Mucosa of stomach (tissue), 1 donor: Measurements from ENCODE around the gene TRERF1.

Source experiments
- H3K27me3 ChIP-seq: one replicate; pipeline ENCODE4 v1.7.0; 2013; ENCODE audit warnings: mild to moderate bottlenecking, low read length; ENCODE audit not compliant: control insufficient read depth, insufficient read depth
- H3K36me3 ChIP-seq: one replicate; pipeline ENCODE4 v1.7.0; 2013; ENCODE audit warnings: low read length; ENCODE audit not compliant: control insufficient read depth, insufficient read depth
- H3K4me1 ChIP-seq: one replicate; pipeline ENCODE4 v1.7.0; 2013; ENCODE audit warnings: mild to moderate bottlenecking, low read length; ENCODE audit not compliant: control insufficient read depth, insufficient read depth
- H3K4me3 ChIP-seq: one replicate; pipeline ENCODE4 v1.7.0; 2013; ENCODE audit warnings: low read length
- H3K9ac ChIP-seq: one replicate; pipeline ENCODE4 v1.7.0; 2013; ENCODE audit warnings: mild to moderate bottlenecking, low read length, moderate library complexity
- H3K9me3 ChIP-seq: one replicate; pipeline ENCODE4 v1.7.0; 2013; ENCODE audit warnings: mild to moderate bottlenecking, low read length, moderate library complexity; ENCODE audit not compliant: control insufficient read depth
- donor health status: Pancreatic carcinoma.

The TRERF1 gene

GRCh38 chr6:42366011-42366705 is 85.6 kb downstream of the TRERF1 start:
- peaks cover 23% of the 10 kb centered on the region for H3K4me1 ChIP-seq
- no peaks in the 10 kb centered on the region for H3K36me3 ChIP-seq
- no peak overlapping the region for H3K4me3 ChIP-seq
- H3K9me3 ChIP-seq: no peaks in the 10 kb centered on the region
- no peaks in the 10 kb centered on the region for H3K27me3 ChIP-seq
- H3K9ac ChIP-seq: no peak overlapping the region

- Histone ChIP-seq H3K9me3 (no peaks in the 10 kb centered on the region), H3K4me1 (peaks cover 22% of the 10 kb centered on the region), H3K36me3 (no peaks in the 10 kb centered on the region), H3K27me3 (no peaks in the 10 kb centered on the region), H3K4me3 (no peak overlapping the region), H3K9ac (no peak overlapping the region)
These were observed 86.7 kb downstream of the TRERF1 start for GRCh38 chr6:42365021-42365420.

GRCh38 chr6:42363926-42364849 is 87.5 kb downstream of the TRERF1 start:
- no peak overlapping the region for H3K9ac ChIP-seq
- no peaks in the 10 kb centered on the region for H3K36me3 ChIP-seq
- H3K4me3 ChIP-seq: no peak overlapping the region
- no peaks in the 10 kb centered on the region for H3K27me3 ChIP-seq
- no peaks in the 10 kb centered on the region for H3K9me3 ChIP-seq
- H3K4me1 ChIP-seq: peaks cover 14% of the 10 kb centered on the region

- peaks cover 20% of the 10 kb centered on the region for H3K4me1 ChIP-seq
- H3K4me3 ChIP-seq: no peak overlapping the region
- H3K9me3 ChIP-seq: no peaks in the 10 kb centered on the region
- no peak overlapping the region for H3K9ac ChIP-seq
- no peaks in the 10 kb centered on the region for H3K36me3 ChIP-seq
- H3K27me3 ChIP-seq: no peaks in the 10 kb centered on the region
These were observed 90.7 kb downstream of the TRERF1 start for GRCh38 chr6:42361036-42361435.

GRCh38 chr6:42359021-42359420 is 92.7 kb downstream of the TRERF1 start:
- no peaks in the 10 kb centered on the region for H3K36me3 ChIP-seq
- H3K4me3 ChIP-seq: no peak overlapping the region
- peaks cover 11% of the 10 kb centered on the region for H3K4me1 ChIP-seq
- no peaks in the 10 kb centered on the region for H3K27me3 ChIP-seq
- no peaks in the 10 kb centered on the region for H3K9me3 ChIP-seq
- no peak overlapping the region for H3K9ac ChIP-seq

- no peak overlapping the region for H3K4me3 ChIP-seq
- H3K36me3 ChIP-seq: no peaks in the 10 kb centered on the region
- no peaks in the 10 kb centered on the region for H3K9me3 ChIP-seq
- H3K27me3 ChIP-seq: no peaks in the 10 kb centered on the region
- H3K4me1 ChIP-seq: peaks cover 11% of the 10 kb centered on the region
- no peak overlapping the region for H3K9ac ChIP-seq
These were observed 96.3 kb downstream of the TRERF1 start for GRCh38 chr6:42355416-42355815.

GRCh38 chr6:42354702-42355101 is 97.0 kb downstream of the TRERF1 start:
- H3K4me3 ChIP-seq: no peak overlapping the region
- H3K4me1 ChIP-seq: peaks cover 11% of the 10 kb centered on the region
- H3K27me3 ChIP-seq: no peaks in the 10 kb centered on the region
- no peaks in the 10 kb centered on the region for H3K9me3 ChIP-seq
- no peaks in the 10 kb centered on the region for H3K36me3 ChIP-seq
- H3K9ac ChIP-seq: no peak overlapping the region

GRCh38 chr6:42352856-42353564 is 98.7 kb downstream of the TRERF1 start:
- Histone ChIP-seq H3K4me1 (peaks cover 7% of the 10 kb centered on the region), H3K36me3 (no peaks in the 10 kb centered on the region), H3K9ac (no peak overlapping the region), H3K4me3 (no peak overlapping the region), H3K27me3 (no peaks in the 10 kb centered on the region), H3K9me3 (no peaks in the 10 kb centered on the region)

- H3K27me3 ChIP-seq: no peaks in the 10 kb centered on the region
- H3K9ac ChIP-seq: no peak overlapping the region
- H3K9me3 ChIP-seq: no peaks in the 10 kb centered on the region
- no peaks in the 10 kb centered on the region for H3K36me3 ChIP-seq
- H3K4me1 ChIP-seq: no peaks in the 10 kb centered on the region
- no peak overlapping the region for H3K4me3 ChIP-seq
These were observed 100.8 kb downstream of the TRERF1 start for GRCh38 chr6:42350911-42351310.

- Histone ChIP-seq H3K36me3 (no peaks in the 10 kb centered on the region), H3K27me3 (no peaks in the 10 kb centered on the region), H3K9ac (no peak overlapping the region), H3K4me1 (no peaks in the 10 kb centered on the region), H3K9me3 (no peaks in the 10 kb centered on the region), H3K4me3 (no peak overlapping the region)
These were observed 101.8 kb downstream of the TRERF1 start for GRCh38 chr6:42349753-42350511.

GRCh38 chr6:42347456-42347855 is 104.3 kb downstream of the TRERF1 start:
- Histone ChIP-seq H3K27me3 (no peaks in the 10 kb centered on the region), H3K4me1 (no peaks in the 10 kb centered on the region), H3K4me3 (no peak overlapping the region), H3K9ac (no peak overlapping the region), H3K9me3 (no peaks in the 10 kb centered on the region), H3K36me3 (no peaks in the 10 kb centered on the region)
